ENCODE results near the gene SCARB2.

The SCARB2 gene

GRCh38 chr4:76147454-76148141, 66.0 kb downstream of the SCARB2 start:
- DNase-seq = peak; percentile 36

- DNase-seq = no peak
These were observed 69.1 kb downstream of the SCARB2 start for GRCh38 chr4:76144546-76144945.

GRCh38 chr4:76141241-76141640, 72.4 kb downstream of the SCARB2 start:
- no peak for DNase-seq

- no peak for DNase-seq
These were observed 85.9 kb downstream of the SCARB2 start for GRCh38 chr4:76127754-76128153.

GRCh38 chr4:76125816-76126215, 87.8 kb downstream of the SCARB2 start:
- DNase-seq = no peak

- DNase-seq = no peak
These were observed 93.4 kb downstream of the SCARB2 start for GRCh38 chr4:76120199-76120598.

GRCh38 chr4:76117536-76117935, 96.1 kb downstream of the SCARB2 start:
- DNase-seq = no peak

GRCh38 chr4:76116821-76117220, 96.8 kb downstream of the SCARB2 start:
- DNase-seq = no peak
